GM23248 (cell line): ENCODE data around the gene NAV3. TPM values are rescaled to one million over a fixed set of nuclear protein-coding genes. Genes with fewer than 3 reads are reported as not detected.

Source experiments
- DNase-seq: peaks from one replicate; pipeline ENCODE4 v3.0.0-alpha.2; 2015
- H2AFZ ChIP-seq: fragments of 200-600 bp; sonication (generic); 2 replicates; pipeline ENCODE4 v1.6.1; 2016; ENCODE audit warnings: antibody characterized with exemption
- H3F3A ChIP-seq: fragments of 200-600 bp; sonication (generic); 2 replicates; pipeline ENCODE4 v1.6.1; 2016; ENCODE audit warnings: mild to moderate bottlenecking, antibody characterized with exemption, mixed run types; ENCODE audit not compliant: insufficient read depth
- H3K27ac ChIP-seq: fragments of 200-600 bp; sonication (generic); 2 replicates; pipeline ENCODE4 v1.5.1; 2016; ENCODE audit warnings: mild to moderate bottlenecking
- H3K27me3 ChIP-seq: fragments of 200-600 bp; sonication (generic); replicated peaks from 2 replicates; pipeline ENCODE4 v1.6.1; 2016; ENCODE audit warnings: mild to moderate bottlenecking; ENCODE audit not compliant: insufficient read depth
- H3K36me3 ChIP-seq: fragments of 200-600 bp; sonication (generic); 2 replicates; pipeline ENCODE4 v1.6.1; 2016; ENCODE audit warnings: low read depth, mild to moderate bottlenecking
- H3K4me1 ChIP-seq: fragments of 200-600 bp; sonication (generic); 2 replicates; pipeline ENCODE4 v1.6.1; 2016; ENCODE audit warnings: mild to moderate bottlenecking; ENCODE audit not compliant: insufficient read depth
- H3K4me2 ChIP-seq: fragments of 200-600 bp; sonication (generic); one replicate; pipeline ENCODE4 v1.6.1; 2016; ENCODE audit warnings: mild to moderate bottlenecking; ENCODE audit not compliant: unreplicated experiment
- H3K4me3 ChIP-seq: fragments of 200-600 bp; sonication (generic); 2 replicates; pipeline ENCODE4 v1.5.1; 2016; ENCODE audit warnings: mild to moderate bottlenecking
- H3K79me2 ChIP-seq: fragments of 200-600 bp; sonication (generic); 2 replicates; pipeline ENCODE4 v1.6.1; 2016; ENCODE audit warnings: mild to moderate bottlenecking; ENCODE audit not compliant: insufficient read depth
- H3K9ac ChIP-seq: fragments of 200-600 bp; sonication (generic); 2 replicates; pipeline ENCODE4 v1.6.1; 2016; ENCODE audit warnings: mild to moderate bottlenecking
- H3K9me2 ChIP-seq: fragments of 200-600 bp; sonication (generic); 2 replicates; pipeline ENCODE4 v1.6.1; 2016; ENCODE audit warnings: mixed run types, mild to moderate bottlenecking, moderate library complexity; ENCODE audit not compliant: insufficient read depth
- H3K9me3 ChIP-seq: fragments of 200-600 bp; sonication (generic); one replicate; pipeline ENCODE4 v1.6.1; 2017; ENCODE audit warnings: low read depth
- H4K20me1 ChIP-seq: fragments of 200-600 bp; sonication (generic); 2 replicates; pipeline ENCODE4 v1.6.0; 2016; ENCODE audit not compliant: insufficient read depth
- EZH2 ChIP-seq: fragments of 200-600 bp; sonication (generic); IDR thresholded peaks from 2 replicates; pipeline ENCODE4 v1.6.1; 2018; ENCODE audit warnings: antibody characterized with exemption, mild to moderate bottlenecking; ENCODE audit not compliant: insufficient read depth, poor library complexity, severe bottlenecking
- EZH2phosphoT487 ChIP-seq: fragments of 200-600 bp; sonication (generic); IDR thresholded peaks from 2 replicates; pipeline ENCODE4 v1.6.1; 2018; ENCODE audit warnings: antibody characterized with exemption, moderate library complexity, mild to moderate bottlenecking, low read depth; ENCODE audit not compliant: insufficient read depth
- WGBS, 2 experiments: methylation state at CpG; one replicate each; pipeline ENCODE4 v1.1.6; 2015 to 2017; ENCODE audit warnings: low lambda C conversion rate in 2 of 2, low coverage in 1 of 2; ENCODE audit errors: missing lambda C conversion rate in 2 of 2; 5-methylcytosine and 5-hydroxymethylcytosine counted together
- in situ Hi-C: fragments of 300-500 bp; cut with MboI; formaldehyde crosslinking; loops from 2 replicates; pipeline ENCODE4 v1.15.0; 2020
- polyA plus RNA-seq: library from polyadenylated mRNA; unstranded; fragments of >200 nt; fragmentation: Nextera tagmentation; extraction: Ambion mirVana; gene quantifications from 2 replicates; pipeline ENCODE4 v1.2.1, GENCODE V29; 2016
- total RNA-seq: library from RNA; depleted of rRNA; stranded (reverse); fragments of >200 nt; shearing (Covaris generic); gene quantifications from 2 replicates; pipeline ENCODE4 v1.2.3, GENCODE V29; 2014

The NAV3 gene
- total and polyA plus RNA-seq, 2 experiments from 2014 or later = 24.2 to 69.9 TPM

DNA sequence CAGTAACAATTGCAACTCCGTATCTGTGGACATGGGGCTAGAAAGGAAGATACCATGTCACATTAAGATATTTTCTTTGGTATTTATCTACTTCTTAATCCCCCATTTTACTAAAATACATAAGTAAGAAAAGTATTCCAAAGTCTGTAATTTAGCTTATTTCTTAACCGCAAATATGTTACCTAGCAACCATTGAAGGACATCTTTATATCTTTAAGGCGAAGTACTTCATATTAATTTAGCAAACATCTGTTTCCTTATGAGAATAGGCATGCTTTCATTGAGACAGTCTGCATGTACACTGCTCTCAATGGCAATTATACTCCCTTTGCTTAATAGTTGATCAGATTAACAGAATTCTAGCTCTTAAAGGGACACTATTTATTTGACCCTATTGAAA lies 88.8 kb downstream of the NAV3 start:
- TF ChIP-seq EZH2 = no peak
- TF ChIP-seq EZH2phosphoT487 = no peak
- DNase-seq = no peak
- Histone ChIP-seq H3K9ac (no peak overlapping the region), H3K4me2 (no peak overlapping the region), H3K27me3 (no peaks in the 10 kb centered on the region), H3K9me2 (no peaks in the 10 kb centered on the region), H3F3A (no peaks in the 10 kb centered on the region; the same call in 1 of the 2 replicates), H3K36me3 (no peaks in the 10 kb centered on the region), H2AFZ (no peak overlapping the region), H4K20me1 (no peaks in the 10 kb centered on the region), H3K27ac (no peak overlapping the region), H3K9me3 (no peaks in the 10 kb centered on the region), H3K79me2 (no peaks in the 10 kb centered on the region), H3K4me1 (peaks cover 12% of the 10 kb centered on the region), H3K4me3 (no peak overlapping the region)
- in situ Hi-C loops = no loop called here
- 74 to 82% methylated on average over 3 of the region's 3 CpGs for WGBS, 2 experiments

DNA sequence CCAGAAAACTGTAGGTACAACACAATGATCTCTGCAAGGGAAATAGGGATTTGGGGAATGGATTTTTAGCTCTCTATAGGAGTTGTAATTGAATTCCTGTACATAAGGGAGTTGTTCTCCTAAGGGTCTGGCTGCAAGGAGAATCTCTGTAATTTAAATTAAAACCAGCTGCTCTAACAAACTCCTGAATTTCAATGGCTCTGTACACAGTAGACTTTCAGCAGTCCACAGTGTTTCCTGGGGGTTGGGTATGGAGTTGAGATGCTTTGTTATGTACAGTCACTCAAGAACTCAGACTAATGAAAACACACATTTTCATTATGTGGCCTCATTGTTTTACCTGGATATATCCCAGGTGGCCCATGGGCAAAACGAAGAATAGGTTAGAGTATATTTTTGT lies 93.2 kb downstream of the NAV3 start:
- Histone ChIP-seq H3K9me3 (no peaks in the 10 kb centered on the region), H3K36me3 (no peaks in the 10 kb centered on the region), H3K27me3 (no peaks in the 10 kb centered on the region), H3K9ac (no peak overlapping the region), H3K4me1 (peaks cover 26% of the 10 kb centered on the region), H2AFZ (no peak overlapping the region), H3K27ac (no peak overlapping the region), H3F3A (peaks cover 7% of the 10 kb centered on the region), H3K9me2 (no peaks in the 10 kb centered on the region), H3K79me2 (no peaks in the 10 kb centered on the region), H4K20me1 (no peaks in the 10 kb centered on the region), H3K4me3 (no peak overlapping the region), H3K4me2 (no peak overlapping the region)
- in situ Hi-C loops = no loop called here
- DNase-seq = peak; percentile 23
- 85 to 88% methylated on average over 1 of the region's 1 CpG for WGBS, 2 experiments
- TF ChIP-seq EZH2phosphoT487 (no peak), EZH2 (no peak)

DNA sequence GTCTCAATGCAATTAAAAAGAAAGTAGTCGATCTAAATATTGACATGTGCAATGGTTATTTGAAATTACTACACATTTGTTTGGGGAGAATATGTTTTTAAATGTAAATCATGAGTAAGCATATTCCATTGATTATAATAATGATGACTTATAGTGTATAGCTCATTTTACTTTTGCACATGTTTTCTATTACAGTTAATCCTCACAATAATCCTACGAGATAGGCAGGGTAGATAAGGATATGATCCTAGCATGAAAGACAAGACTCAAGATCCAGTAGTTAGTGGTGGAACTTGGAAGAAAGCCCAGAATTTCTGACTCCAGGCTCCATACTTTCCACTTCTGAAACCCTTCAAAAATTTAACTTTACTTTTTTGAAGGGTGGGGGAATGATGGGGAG lies 94.0 kb downstream of the NAV3 start:
- peak; percentile 50 for DNase-seq
- in situ Hi-C loops = no loop called here
- 65 to 66% methylated on average over 2 of the region's 2 CpGs for WGBS, 2 experiments

DNA sequence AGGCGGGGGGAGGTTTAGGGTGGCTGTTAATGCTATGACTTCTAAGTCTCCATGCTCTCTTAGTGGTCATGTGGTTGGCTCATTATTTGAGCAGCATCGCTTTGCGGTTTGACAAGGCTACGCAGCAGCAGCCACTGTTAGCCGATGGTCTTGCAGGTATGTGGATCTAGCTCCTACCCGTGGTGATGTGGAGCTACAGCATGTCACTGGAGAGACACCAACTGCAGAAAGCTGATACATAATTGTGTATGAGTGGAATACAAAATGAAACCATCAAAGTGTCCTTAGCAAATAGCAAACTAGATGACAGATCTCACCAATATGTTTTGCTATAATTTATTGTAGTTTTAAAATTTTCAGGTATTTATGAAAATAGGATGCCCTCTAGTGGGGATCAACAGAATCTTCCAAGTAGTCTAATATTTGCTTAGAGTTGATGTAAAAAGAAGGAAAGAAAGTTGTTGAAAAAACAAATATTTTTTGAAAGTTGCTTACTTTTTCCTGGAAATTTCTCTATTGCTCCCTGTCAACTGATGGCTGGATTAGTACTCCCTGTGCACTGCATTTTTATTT lies 94.9 kb downstream of the NAV3 start:
- Histone ChIP-seq H3K4me1 (peaks cover 26% of the 10 kb centered on the region), H4K20me1 (no peaks in the 10 kb centered on the region), H3K79me2 (no peaks in the 10 kb centered on the region), H3K27me3 (no peaks in the 10 kb centered on the region), H2AFZ (peak overlapping the region; percentile 8; the same call in 1 of the 2 replicates), H3K9me2 (no peaks in the 10 kb centered on the region), H3F3A (peaks cover 7% of the 10 kb centered on the region), H3K27ac (peak overlapping the region; percentile 22), H3K9me3 (no peaks in the 10 kb centered on the region), H3K9ac (no peak overlapping the region), H3K36me3 (no peaks in the 10 kb centered on the region), H3K4me2 (peak overlapping the region; percentile 51), H3K4me3 (peak overlapping the region; percentile 45; the same call in 1 of the 2 replicates)
- DNase-seq = peak; percentile 97
- in situ Hi-C loops = no loop called here
- TF ChIP-seq EZH2 (no peak), EZH2phosphoT487 (0 out of 2 replicates have a peak, but pooled peaks have one; percentile 52)
- WGBS, 2 experiments = 0 to 1% methylated on average over 6 of the region's 6 CpGs

More for the DNA sequence above, 94.0 kb downstream of the NAV3 start:
- no peaks in the 10 kb centered on the region for H4K20me1 ChIP-seq
- peaks cover 26% of the 10 kb centered on the region for H3K4me1 ChIP-seq
- TF ChIP-seq EZH2 (no peak), EZH2phosphoT487 (no peak)
- peaks cover 7% of the 10 kb centered on the region for H3F3A ChIP-seq
- H3K9ac ChIP-seq = no peak overlapping the region
- H3K4me3 ChIP-seq = no peak overlapping the region
- no peaks in the 10 kb centered on the region for H3K36me3 ChIP-seq
- no peaks in the 10 kb centered on the region for H3K9me2 ChIP-seq
- H3K4me2 ChIP-seq = no peak overlapping the region
- no peaks in the 10 kb centered on the region for H3K79me2 ChIP-seq
- no peak overlapping the region for H2AFZ ChIP-seq
- H3K27me3 ChIP-seq = no peaks in the 10 kb centered on the region
- H3K9me3 ChIP-seq = no peaks in the 10 kb centered on the region
- H3K27ac ChIP-seq = no peak overlapping the region
